HEK293 (cell line): Measurements from ENCODE around the gene OR6N2.

Experiments
- CTCF ChIA-PET: fragments of 350-600 bp; formaldehyde crosslinking; extraction: SDS; loops from one replicate; lab custom pipeline; 2021; ENCODE audit warnings: antibody characterized with exemption; lab: Yijun Ruan, JAX
- POLR2A ChIA-PET: fragments of 300-600 bp; formaldehyde crosslinking; extraction: SDS; loops from one replicate; lab custom pipeline; 2020; ENCODE audit warnings: antibody characterized with exemption, inconsistent platforms; lab: Yijun Ruan, JAX
- H3K27ac ChIP-seq: fragments of 200-500 bp; sonication (Bioruptor generic); 2 replicates; pipeline ENCODE4 v1.5.1; 2014; ENCODE audit warnings: low read depth, low read length, control low read depth, inconsistent platforms; ENCODE audit errors: extremely low read depth
- H3K36me3 ChIP-seq, 2 experiments: fragments of 200-500 bp in 1 of 2; sonication (Bioruptor generic) in 1 of 2; 1 replicate in 1 of 2; 2 replicates in 1 of 2; pipeline ENCODE4 v1.5.1; 2014 to 2017; ENCODE audit warnings: inconsistent platforms in 2 of 2, low read length in 2 of 2; ENCODE audit not compliant: control insufficient read depth in 2 of 2, insufficient read depth in 1 of 2
- H3K4me1 ChIP-seq: fragments of 200-500 bp; sonication (Bioruptor generic); 2 replicates; pipeline ENCODE4 v1.5.1; 2014; ENCODE audit warnings: mild to moderate bottlenecking, low read length, inconsistent platforms; ENCODE audit not compliant: control insufficient read depth, insufficient read depth
- H3K4me3 ChIP-seq: 2 replicates; pipeline ENCODE4 v1.5.1; 2011; ENCODE audit warnings: low read depth, mild to moderate bottlenecking, control low read depth, low read length, moderate library complexity
- H3K9me3 ChIP-seq: fragments of 200-500 bp; sonication (Bioruptor generic); 2 replicates; pipeline ENCODE4 v1.5.1; 2014; ENCODE audit warnings: low read depth, low read length, inconsistent platforms; ENCODE audit not compliant: control insufficient read depth, insufficient read depth
- KLF7 ChIP-seq: fragments of 450-650 bp; formaldehyde crosslinking; IDR thresholded peaks from 2 replicates; pipeline ENCODE4 v1.5.1; 2016; ENCODE audit warnings: missing biosample characterization, missing genetic modification characterization, borderline replicate concordance
- MYNN ChIP-seq: fragments of 450-650 bp; formaldehyde crosslinking; IDR thresholded peaks from 2 replicates; pipeline ENCODE4 v1.5.1; 2016; ENCODE audit warnings: missing biosample characterization, missing genetic modification characterization, borderline replicate concordance
- MZF1 ChIP-seq: fragments of 450-650 bp; formaldehyde crosslinking; IDR thresholded peaks from 2 replicates; pipeline ENCODE4 v1.5.1; 2017; ENCODE audit warnings: missing biosample characterization, missing genetic modification characterization, borderline replicate concordance
- SETDB1 ChIP-seq: IDR thresholded peaks from one replicate; pipeline ENCODE4 v1.6.1; 2017; ENCODE audit warnings: mild to moderate bottlenecking, low read length, moderate library complexity, mixed read lengths; ENCODE audit not compliant: insufficient read length
- SP7 ChIP-seq: fragments of 450-650 bp; formaldehyde crosslinking; IDR thresholded peaks from 2 replicates; pipeline ENCODE4 v1.5.1; 2016; ENCODE audit warnings: missing biosample characterization, missing genetic modification characterization
- TCF7L2 ChIP-seq: IDR thresholded peaks from 2 replicates; pipeline ENCODE4 v1.6.1; 2011; ENCODE audit warnings: low read depth, mild to moderate bottlenecking, inconsistent platforms, low read length, moderate library complexity, borderline replicate concordance
- TRIM28 ChIP-seq: IDR thresholded peaks from 2 replicates; pipeline ENCODE4 v1.6.1; 2011; ENCODE audit warnings: low read length, control low read depth, borderline replicate concordance
- ZBTB21 ChIP-seq: fragments of 450-650 bp; formaldehyde crosslinking; IDR thresholded peaks from 2 replicates; pipeline ENCODE4 v1.5.1; 2017; ENCODE audit warnings: missing biosample characterization, missing genetic modification characterization
- ZNF16 ChIP-seq: fragments of 450-650 bp; formaldehyde crosslinking; IDR thresholded peaks from 2 replicates; pipeline ENCODE4 v1.5.1; 2016; ENCODE audit warnings: low read depth, missing biosample characterization, missing genetic modification characterization
- ZNF169 ChIP-seq: fragments of 450-650 bp; formaldehyde crosslinking; IDR thresholded peaks from 2 replicates; pipeline ENCODE4 v1.5.1; 2016; ENCODE audit warnings: missing biosample characterization, missing genetic modification characterization
- ZNF223 ChIP-seq: fragments of 450-650 bp; formaldehyde crosslinking; IDR thresholded peaks from 2 replicates; pipeline ENCODE4 v1.5.1; 2016; ENCODE audit warnings: missing biosample characterization, missing genetic modification characterization
- ZNF248 ChIP-seq: fragments of 450-650 bp; formaldehyde crosslinking; IDR thresholded peaks from 2 replicates; pipeline ENCODE4 v1.5.1; 2017; ENCODE audit warnings: missing biosample characterization, missing genetic modification characterization
- ZNF292 ChIP-seq: fragments of 450-650 bp; formaldehyde crosslinking; IDR thresholded peaks from 2 replicates; pipeline ENCODE4 v1.5.1; 2016; ENCODE audit warnings: low read depth, missing biosample characterization, missing genetic modification characterization, borderline replicate concordance
- ZNF302 ChIP-seq: fragments of 450-650 bp; formaldehyde crosslinking; IDR thresholded peaks from 2 replicates; pipeline ENCODE4 v1.5.1; 2016; ENCODE audit warnings: missing biosample characterization, missing genetic modification characterization, low read depth
- ZNF335 ChIP-seq: fragments of 450-650 bp; formaldehyde crosslinking; conservative IDR thresholded peaks from 2 replicates; pipeline ENCODE4 v1.5.1; 2016; ENCODE audit warnings: missing biosample characterization, missing genetic modification characterization
- ZNF433 ChIP-seq: fragments of 450-650 bp; formaldehyde crosslinking; IDR thresholded peaks from 2 replicates; pipeline ENCODE4 v1.5.1; 2016; ENCODE audit warnings: missing biosample characterization, missing genetic modification characterization, low read depth
- ZNF529 ChIP-seq: fragments of 450-650 bp; formaldehyde crosslinking; IDR thresholded peaks from 2 replicates; pipeline ENCODE4 v1.5.1; 2017; ENCODE audit warnings: missing genetic modification characterization, missing biosample characterization; ENCODE audit not compliant: insufficient replicate concordance
- ZNF544 ChIP-seq: fragments of 450-650 bp; formaldehyde crosslinking; IDR thresholded peaks from 2 replicates; pipeline ENCODE4 v1.5.0; 2017; ENCODE audit warnings: missing biosample characterization, missing genetic modification characterization
- ZNF561 ChIP-seq: fragments of 450-650 bp; IDR thresholded peaks from 2 replicates; pipeline ENCODE4 v1.5.1; 2018; ENCODE audit warnings: missing biosample characterization, missing genetic modification characterization, borderline replicate concordance
- ZNF596 ChIP-seq: fragments of 450-650 bp; IDR thresholded peaks from 2 replicates; pipeline ENCODE4 v1.5.0; 2018; ENCODE audit warnings: missing biosample characterization, mild to moderate bottlenecking, missing genetic modification characterization, moderate library complexity
- ZNF623 ChIP-seq: fragments of 450-650 bp; formaldehyde crosslinking; IDR thresholded peaks from 2 replicates; pipeline ENCODE4 v1.5.1; 2016; ENCODE audit warnings: missing biosample characterization, missing genetic modification characterization
- ZNF629 ChIP-seq: fragments of 450-650 bp; formaldehyde crosslinking; IDR thresholded peaks from 2 replicates; pipeline ENCODE4 v1.5.1; 2017; ENCODE audit warnings: missing biosample characterization, missing genetic modification characterization
- ZNF660 ChIP-seq: fragments of 450-650 bp; IDR thresholded peaks from 2 replicates; pipeline ENCODE4 v1.5.1; 2018; ENCODE audit warnings: missing biosample characterization, mild to moderate bottlenecking, missing genetic modification characterization
- ZNF747 ChIP-seq: fragments of 450-650 bp; formaldehyde crosslinking; IDR thresholded peaks from 2 replicates; pipeline ENCODE4 v1.5.1; 2016; ENCODE audit warnings: missing biosample characterization, missing genetic modification characterization
- ZNF792 ChIP-seq: fragments of 450-650 bp; formaldehyde crosslinking; IDR thresholded peaks from 2 replicates; pipeline ENCODE4 v1.5.1; 2016; ENCODE audit warnings: missing biosample characterization, missing genetic modification characterization
- ZNF830 ChIP-seq: fragments of 450-650 bp; IDR thresholded peaks from 2 replicates; pipeline ENCODE4 v1.5.0; 2018; ENCODE audit warnings: missing biosample characterization, missing genetic modification characterization, low read depth, mild to moderate bottlenecking, moderate library complexity
- ZNF843 ChIP-seq: fragments of 450-650 bp; formaldehyde crosslinking; IDR thresholded peaks from 2 replicates; pipeline ENCODE4 v1.5.1; 2016; ENCODE audit warnings: missing biosample characterization, missing genetic modification characterization
- TF ChIP-seq, protein P1 (sequence below): fragments of 450-650 bp; formaldehyde crosslinking; IDR thresholded peaks from 2 replicates; pipeline ENCODE4 v1.5.1; 2016; ENCODE audit warnings: missing biosample characterization, missing genetic modification characterization
- TF ChIP-seq, protein P2 (sequence below): fragments of 450-650 bp; formaldehyde crosslinking; IDR thresholded peaks from 2 replicates; pipeline ENCODE4 v1.5.1; 2016; ENCODE audit warnings: missing biosample characterization, missing genetic modification characterization
- TF ChIP-seq, protein P3 (sequence below): fragments of 450-650 bp; formaldehyde crosslinking; IDR thresholded peaks from 2 replicates; pipeline ENCODE4 v1.5.1; 2016; ENCODE audit warnings: missing biosample characterization, missing genetic modification characterization

OR6N2 gene

DNA sequence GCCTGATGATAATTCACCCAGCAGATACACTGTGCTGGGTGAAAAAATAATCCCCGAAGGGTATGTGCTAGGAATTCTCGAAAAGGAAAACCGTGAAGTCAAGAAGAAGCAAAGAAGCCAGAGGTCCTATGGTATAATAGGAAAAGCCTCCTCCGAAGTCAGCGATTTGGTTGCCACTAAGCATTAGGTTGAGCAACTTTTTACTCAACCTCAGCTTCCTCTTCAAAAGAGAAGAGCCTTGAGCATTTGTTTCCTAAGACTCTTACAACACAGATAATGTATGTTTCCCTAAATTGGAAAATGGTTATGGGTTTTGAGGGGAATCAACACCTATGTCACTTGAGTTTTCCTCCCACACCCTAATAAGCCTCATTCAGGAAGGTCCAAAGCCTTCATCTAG is 28.9 kb upstream of the OR6N2 start:
- no peak overlapping the region for H3K27ac ChIP-seq
- ChIA-PET POLR2A (no interaction called here), CTCF (no interaction called here)
- no peak overlapping the region for H3K4me3 ChIP-seq
- no peaks in the 10 kb centered on the region for H3K9me3 ChIP-seq
- TF ChIP-seq, protein P1, sequence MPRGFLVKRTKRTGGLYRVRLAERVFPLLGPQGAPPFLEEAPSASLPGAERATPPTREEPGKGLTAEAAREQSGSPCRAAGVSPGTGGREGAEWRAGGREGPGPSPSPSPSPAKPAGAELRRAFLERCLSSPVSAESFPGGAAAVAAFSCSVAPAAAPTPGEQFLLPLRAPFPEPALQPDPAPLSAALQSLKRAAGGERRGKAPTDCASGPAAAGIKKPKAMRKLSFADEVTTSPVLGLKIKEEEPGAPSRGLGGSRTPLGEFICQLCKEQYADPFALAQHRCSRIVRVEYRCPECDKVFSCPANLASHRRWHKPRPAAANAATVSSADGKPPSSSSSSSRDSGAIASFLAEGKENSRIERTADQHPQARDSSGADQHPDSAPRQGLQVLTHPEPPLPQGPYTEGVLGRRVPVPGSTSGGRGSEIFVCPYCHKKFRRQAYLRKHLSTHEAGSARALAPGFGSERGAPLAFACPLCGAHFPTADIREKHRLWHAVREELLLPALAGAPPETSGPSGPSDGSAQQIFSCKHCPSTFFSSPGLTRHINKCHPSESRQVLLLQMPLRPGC (tag by site-specific recombination), result no peak
- TF ChIP-seq ZNF830 (tag by site-specific recombination) (no peak), ZNF629 (tag by site-specific recombination) (no peak), ZNF792 (tag by site-specific recombination) (no peak), ZNF843 (tag by site-specific recombination) (no peak), MZF1 (tag by site-specific recombination) (no peak), ZNF302 (no peak), ZNF248 (tag by site-specific recombination) (no peak), ZNF335 (tag by site-specific recombination) (no peak), ZNF561 (tag by site-specific recombination) (no peak), ZNF433 (tag by site-specific recombination) (no peak), SETDB1 (no peak), SP7 (tag by site-specific recombination) (no peak), ZNF529 (tag by site-specific recombination) (no peak), ZNF292 (no peak), TCF7L2 (no peak), ZNF544 (tag by site-specific recombination) (no peak), KLF7 (tag by site-specific recombination) (no peak)
- TF ChIP-seq, protein P2, sequence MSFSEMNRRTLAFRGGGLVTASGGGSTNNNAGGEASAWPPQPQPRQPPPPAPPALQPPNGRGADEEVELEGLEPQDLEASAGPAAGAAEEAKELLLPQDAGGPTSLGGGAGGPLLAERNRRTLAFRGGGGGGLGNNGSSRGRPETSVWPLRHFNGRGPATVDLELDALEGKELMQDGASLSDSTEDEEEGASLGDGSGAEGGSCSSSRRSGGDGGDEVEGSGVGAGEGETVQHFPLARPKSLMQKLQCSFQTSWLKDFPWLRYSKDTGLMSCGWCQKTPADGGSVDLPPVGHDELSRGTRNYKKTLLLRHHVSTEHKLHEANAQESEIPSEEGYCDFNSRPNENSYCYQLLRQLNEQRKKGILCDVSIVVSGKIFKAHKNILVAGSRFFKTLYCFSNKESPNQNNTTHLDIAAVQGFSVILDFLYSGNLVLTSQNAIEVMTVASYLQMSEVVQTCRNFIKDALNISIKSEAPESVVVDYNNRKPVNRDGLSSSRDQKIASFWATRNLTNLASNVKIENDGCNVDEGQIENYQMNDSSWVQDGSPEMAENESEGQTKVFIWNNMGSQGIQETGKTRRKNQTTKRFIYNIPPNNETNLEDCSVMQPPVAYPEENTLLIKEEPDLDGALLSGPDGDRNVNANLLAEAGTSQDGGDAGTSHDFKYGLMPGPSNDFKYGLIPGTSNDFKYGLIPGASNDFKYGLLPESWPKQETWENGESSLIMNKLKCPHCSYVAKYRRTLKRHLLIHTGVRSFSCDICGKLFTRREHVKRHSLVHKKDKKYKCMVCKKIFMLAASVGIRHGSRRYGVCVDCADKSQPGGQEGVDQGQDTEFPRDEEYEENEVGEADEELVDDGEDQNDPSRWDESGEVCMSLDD (tag by site-specific recombination), result no peak
- H3K36me3 ChIP-seq, result no peaks in the 10 kb centered on the region
- no peaks in the 10 kb centered on the region for H3K4me1 ChIP-seq

DNA sequence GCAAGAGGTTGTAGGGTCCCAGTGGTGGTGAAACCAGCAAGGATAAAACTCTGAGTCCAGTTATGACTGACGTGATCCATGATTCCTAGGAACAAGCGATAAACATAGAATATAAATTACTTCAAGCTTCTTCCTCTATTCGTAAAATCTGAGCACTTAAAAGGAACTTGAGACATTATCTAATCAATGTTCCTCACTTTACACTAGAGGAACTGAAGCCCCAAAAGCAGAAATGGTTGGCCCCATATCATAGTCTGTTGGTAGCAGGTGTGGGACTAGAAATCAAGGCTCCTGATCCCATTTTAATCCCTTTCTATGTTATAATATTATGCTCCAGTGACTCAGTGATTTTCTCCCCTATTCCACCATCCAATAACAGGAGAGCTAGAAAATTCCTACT is 28.3 kb upstream of the OR6N2 start:
- Histone ChIP-seq H3K9me3 (no peaks in the 10 kb centered on the region), H3K27ac (no peak overlapping the region), H3K36me3 (no peaks in the 10 kb centered on the region), H3K4me1 (no peaks in the 10 kb centered on the region), H3K4me3 (no peak overlapping the region)
- ChIA-PET POLR2A (no interaction called here), CTCF (no interaction called here)
- TF ChIP-seq ZNF223 (tag by site-specific recombination) (no peak), MYNN (tag by site-specific recombination) (no peak), TRIM28 (no peak), ZNF248 (tag by site-specific recombination) (no peak), ZNF623 (tag by site-specific recombination) (no peak), ZNF747 (no peak), ZNF596 (no peak), ZBTB21 (no peak), ZNF169 (no peak), ZNF660 (no peak), ZNF16 (no peak)
- TF ChIP-seq, protein P2 (tag by site-specific recombination), result no peak
- TF ChIP-seq, protein P3, sequence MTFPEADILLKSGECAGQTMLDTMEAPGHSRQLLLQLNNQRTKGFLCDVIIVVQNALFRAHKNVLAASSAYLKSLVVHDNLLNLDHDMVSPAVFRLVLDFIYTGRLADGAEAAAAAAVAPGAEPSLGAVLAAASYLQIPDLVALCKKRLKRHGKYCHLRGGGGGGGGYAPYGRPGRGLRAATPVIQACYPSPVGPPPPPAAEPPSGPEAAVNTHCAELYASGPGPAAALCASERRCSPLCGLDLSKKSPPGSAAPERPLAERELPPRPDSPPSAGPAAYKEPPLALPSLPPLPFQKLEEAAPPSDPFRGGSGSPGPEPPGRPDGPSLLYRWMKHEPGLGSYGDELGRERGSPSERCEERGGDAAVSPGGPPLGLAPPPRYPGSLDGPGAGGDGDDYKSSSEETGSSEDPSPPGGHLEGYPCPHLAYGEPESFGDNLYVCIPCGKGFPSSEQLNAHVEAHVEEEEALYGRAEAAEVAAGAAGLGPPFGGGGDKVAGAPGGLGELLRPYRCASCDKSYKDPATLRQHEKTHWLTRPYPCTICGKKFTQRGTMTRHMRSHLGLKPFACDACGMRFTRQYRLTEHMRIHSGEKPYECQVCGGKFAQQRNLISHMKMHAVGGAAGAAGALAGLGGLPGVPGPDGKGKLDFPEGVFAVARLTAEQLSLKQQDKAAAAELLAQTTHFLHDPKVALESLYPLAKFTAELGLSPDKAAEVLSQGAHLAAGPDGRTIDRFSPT, result no peak
